HG03025 (cell line): Measurements from ENCODE around the gene APOL2.
"Not testable (repeated sequence)": the region's sequence is repeated elsewhere in the genome, so short reads cannot be mapped to it uniquely, and the experiment has no call there.

Experiments
- ATAC-seq: cut with Tn5 transposase; IDR thresholded peaks from one replicate; pipeline ENCODE4 v1.9.1; 2021; ENCODE audit warnings: mild to moderate bottlenecking, moderate library complexity; ENCODE audit not compliant: unreplicated experiment, low FRiP score

Gene APOL2

GRCh38 chr22:36245805-36246356, 6.6 kb upstream of the APOL2 start:
- ATAC-seq: no peak

GRCh38 chr22:36244522-36245391, 5.4 kb upstream of the APOL2 start:
- ATAC-seq: no peak

- ATAC-seq: no peak
Observed at GRCh38 chr22:36243986-36244385, 4.7 kb upstream of the APOL2 start.

GRCh38 chr22:36239150-36239400, 252 bp downstream of the APOL2 start:
- no peak for ATAC-seq

- no peak for ATAC-seq
Observed at GRCh38 chr22:36238373-36239149, 766 bp downstream of the APOL2 start.

GRCh38 chr22:36237462-36238372, 1.6 kb downstream of the APOL2 start:
- no peak for ATAC-seq

- no peak for ATAC-seq
Observed at GRCh38 chr22:36236388-36237319, 2.7 kb downstream of the APOL2 start.

- ATAC-seq: no peak
Observed at GRCh38 chr22:36235585-36235984, 3.7 kb downstream of the APOL2 start.

GRCh38 chr22:36234919-36235318, 4.4 kb downstream of the APOL2 start:
- no peak for ATAC-seq

- no peak for ATAC-seq
Observed at GRCh38 chr22:36234213-36234612, 5.1 kb downstream of the APOL2 start.

- no peak for ATAC-seq
Observed at GRCh38 chr22:36233796-36234195, 5.5 kb downstream of the APOL2 start.

- no peak for ATAC-seq
Observed at GRCh38 chr22:36232715-36233401, 6.5 kb downstream of the APOL2 start.

GRCh38 chr22:36231051-36231450, 8.3 kb downstream of the APOL2 start:
- not testable (repeated sequence) for ATAC-seq

- not testable (repeated sequence) for ATAC-seq
Observed at GRCh38 chr22:36229649-36230048, 9.7 kb downstream of the APOL2 start.

- no peak for ATAC-seq
Observed at GRCh38 chr22:36228944-36229343, 10.4 kb downstream of the APOL2 start.

GRCh38 chr22:36228369-36228768, 11.0 kb downstream of the APOL2 start:
- not testable (repeated sequence) for ATAC-seq

GRCh38 chr22:36227806-36228205, 11.5 kb downstream of the APOL2 start:
- ATAC-seq: no peak

GRCh38 chr22:36227396-36227795, 11.9 kb downstream of the APOL2 start:
- ATAC-seq: no peak

- ATAC-seq: no peak
Observed at GRCh38 chr22:36226189-36226588, 13.1 kb downstream of the APOL2 start.
